ENCODE data around the gene AMBP. TPM values are rescaled to one million over a fixed set of nuclear protein-coding genes. Genes with fewer than 3 reads are reported as not detected.

The AMBP gene
- total RNA-seq, 2 donors from 2014 or later: 0.21 to 0.39 TPM

GRCh38 chr9:114115654-114116125 lies 37.6 kb upstream of the AMBP start:
- no peak for DNase-seq
- peak in 1 of 2 donors; percentile 6 for ATAC-seq
- intact Hi-C loops (cut with DNase I): no loop called here

- intact Hi-C loops (cut with DNase I): no loop called here
- ATAC-seq (no peak), DNase-seq (no peak)
Observed at GRCh38 chr9:114114364-114114763, 36.3 kb upstream of the AMBP start.

DNA sequence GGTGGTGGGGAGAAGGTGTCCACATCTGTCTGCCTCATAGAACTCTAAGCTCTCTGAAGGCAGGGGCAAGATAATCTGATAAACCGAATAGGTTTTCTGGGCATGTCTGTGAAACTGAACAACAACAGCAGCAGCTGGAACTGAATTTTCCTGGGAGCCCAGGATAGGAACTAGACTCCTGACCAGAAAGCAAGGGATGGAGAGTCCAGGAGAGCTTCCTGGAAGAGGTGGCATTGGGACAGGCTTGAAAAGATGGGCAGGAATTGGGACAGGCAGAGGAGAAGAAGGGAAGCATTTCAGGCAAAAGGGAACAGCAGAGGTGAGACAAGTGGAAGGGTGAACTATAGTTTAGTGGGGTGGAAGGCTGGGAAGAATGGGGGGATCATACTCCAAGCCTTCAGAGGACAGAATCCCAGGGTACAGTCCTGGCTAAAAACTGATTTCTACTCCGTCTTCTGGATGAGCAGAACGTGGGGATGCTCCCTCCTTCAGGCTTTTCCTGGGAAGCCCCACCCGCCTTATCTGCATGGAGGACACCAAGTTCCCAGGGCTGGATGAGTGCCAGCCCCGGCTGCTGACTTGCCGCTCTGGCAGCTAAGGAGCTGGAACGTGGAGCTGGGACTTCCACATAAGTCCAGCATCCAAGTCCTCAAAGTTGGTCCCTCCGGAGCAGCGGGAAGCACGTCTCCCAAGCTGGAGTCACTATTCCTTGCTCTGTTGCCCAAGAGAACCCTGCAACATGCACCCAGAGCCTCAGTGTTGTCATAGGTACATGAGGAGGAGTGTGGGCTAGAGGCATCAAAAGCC lies 34.9 kb upstream of the AMBP start:
- DNase-seq (peak; percentile 88), ATAC-seq (peak; percentile 77 to 86)
- intact Hi-C loops (cut with DNase I): no loop called here

- intact Hi-C loops (cut with DNase I): no loop called here
- ATAC-seq (no peak), DNase-seq (no peak)
Observed at GRCh38 chr9:114112325-114112724, 34.2 kb upstream of the AMBP start.

DNA sequence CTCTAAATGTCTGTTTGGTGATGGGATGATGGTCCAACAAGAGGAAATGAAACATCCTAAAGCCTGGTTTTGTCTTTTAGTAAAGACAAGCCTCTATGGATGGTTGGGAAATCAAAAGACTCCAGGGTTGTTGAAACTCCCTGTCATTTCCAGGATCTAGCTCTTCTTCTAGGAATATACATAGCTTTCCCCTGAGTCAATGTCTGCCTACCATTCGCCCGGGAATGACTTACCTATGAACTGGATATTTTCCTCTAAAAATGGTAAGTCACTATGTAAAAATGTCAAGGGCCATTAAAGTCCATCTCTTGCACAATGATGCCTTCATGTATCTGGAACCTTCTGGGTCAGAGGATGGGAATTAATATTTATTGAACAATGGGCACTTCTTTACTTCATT lies 32.1 kb upstream of the AMBP start:
- DNase-seq: no peak
- no peak for ATAC-seq
- intact Hi-C loops (cut with DNase I): no loop called here

GRCh38 chr9:114109124-114109523 lies 31.0 kb upstream of the AMBP start:
- DNase-seq (no peak), ATAC-seq (no peak)
- intact Hi-C loops (cut with DNase I): loop anchor here (2.0 to 5.0 kb wide), 4 partner anchors 40 to 178 kb away; no protein-coding TSS in a partner anchor

- DNase-seq (peak; percentile 82), ATAC-seq (peak; percentile 95 to 97)
- intact Hi-C loops (cut with DNase I): loop anchor here (2.0 to 5.0 kb wide), 4 partner anchors 41 to 179 kb away; no protein-coding TSS in a partner anchor
Observed at GRCh38 chr9:114108016-114108833, 30.1 kb upstream of the AMBP start.

- DNase-seq: no peak
- no peak for ATAC-seq
- intact Hi-C loops (cut with DNase I): loop anchor here (2.0 to 5.0 kb wide), 4 partner anchors 41 to 180 kb away; no protein-coding TSS in a partner anchor
Observed at GRCh38 chr9:114107286-114108001, 29.3 kb upstream of the AMBP start.

GRCh38 chr9:114105236-114105635 lies 27.1 kb upstream of the AMBP start:
- no peak for DNase-seq
- no peak for ATAC-seq
- intact Hi-C loops (cut with DNase I): loop anchor here (5.0 kb wide), 3 partner anchors 47 to 182 kb away; no protein-coding TSS in a partner anchor

GRCh38 chr9:114102484-114102883 lies 24.4 kb upstream of the AMBP start:
- no peak for ATAC-seq
- intact Hi-C loops (cut with DNase I): no loop called here
- no peak for DNase-seq

- intact Hi-C loops (cut with DNase I): no loop called here
- ATAC-seq (no peak), DNase-seq (no peak)
Observed at GRCh38 chr9:114100536-114100935, 22.4 kb upstream of the AMBP start.

DNA sequence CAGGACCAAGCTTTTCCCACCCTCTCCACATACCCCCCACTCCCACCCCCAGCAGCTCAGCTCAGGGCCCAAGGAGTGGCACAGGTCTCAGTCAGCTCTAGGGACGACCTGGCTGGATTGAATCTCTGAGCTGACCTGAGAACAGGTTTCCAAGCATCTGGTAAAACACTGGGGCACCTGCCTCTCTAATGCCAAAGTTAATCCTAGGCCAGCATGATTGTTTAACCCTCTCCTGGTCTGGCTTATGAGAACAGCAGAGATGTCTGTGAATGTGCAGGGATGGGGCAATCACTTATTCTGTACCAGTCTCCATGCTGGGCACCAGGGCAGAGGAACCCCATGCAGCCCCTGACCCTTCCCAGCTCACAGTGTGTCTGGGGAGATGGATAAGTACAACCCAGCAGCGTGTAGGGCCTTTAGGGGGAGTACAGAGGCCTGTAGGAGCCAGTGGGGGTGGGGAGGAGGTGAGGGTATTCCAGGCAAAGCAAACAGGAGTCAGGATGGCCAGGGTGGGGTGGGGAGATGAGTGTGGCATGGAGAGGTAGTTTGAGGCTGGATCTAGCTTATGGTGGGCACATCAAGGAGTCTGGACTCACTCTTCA lies 21.7 kb upstream of the AMBP start:
- DNase-seq (no peak), ATAC-seq (no peak)
- intact Hi-C loops (cut with DNase I): loop anchor here in 1 of 2 donors (5.0 kb wide), 1 partner anchor 193 kb away; no protein-coding TSS in a partner anchor

DNA sequence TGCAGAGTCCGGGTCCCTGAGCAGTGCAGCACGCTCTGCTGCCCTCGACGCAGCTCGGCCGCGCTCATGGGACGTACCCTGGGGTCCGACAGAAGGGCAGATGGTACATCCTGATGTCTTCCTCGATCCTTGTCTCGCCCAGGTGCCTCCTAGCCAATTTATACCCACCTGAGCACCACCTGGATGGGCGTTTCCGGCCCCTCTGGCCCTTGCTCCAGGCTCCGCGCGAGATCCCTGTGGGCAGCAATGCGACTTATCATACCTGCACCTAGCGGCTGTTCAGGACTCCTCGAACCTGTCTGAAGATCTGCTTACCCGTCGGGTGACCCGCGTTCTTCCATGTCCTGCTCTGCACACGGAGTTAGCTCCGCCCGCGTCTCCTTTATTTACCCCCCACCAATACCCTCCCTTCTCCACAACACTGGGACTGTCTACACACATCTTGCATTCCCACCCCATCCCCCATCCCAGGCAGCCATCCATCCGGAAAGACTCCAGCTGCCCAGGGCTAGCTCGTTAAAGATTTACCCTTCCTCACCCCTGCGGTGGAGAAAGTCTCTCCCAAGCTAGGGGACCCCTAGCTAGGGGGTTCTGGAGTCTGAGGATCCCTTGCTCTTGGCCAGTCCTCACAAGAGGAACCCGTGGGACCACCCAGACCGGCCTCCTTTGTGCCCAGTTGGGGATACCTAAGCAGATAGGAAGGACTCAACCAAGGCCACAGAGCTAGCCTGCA lies 21.0 kb upstream of the AMBP start, which contains the start of gene KIF12:
KIF12 (minus strand) TSS at position 357 of the 733 bp plus-strand sequence; CDS start at position 341, 16 bp downstream.
- peak in 1 of 2 donors; percentile 9 for ATAC-seq
- intact Hi-C loops (cut with DNase I): loop anchor here in 1 of 2 donors (5.0 kb wide), 1 partner anchor 193 kb away; no protein-coding TSS in a partner anchor
- no peak for DNase-seq

DNA sequence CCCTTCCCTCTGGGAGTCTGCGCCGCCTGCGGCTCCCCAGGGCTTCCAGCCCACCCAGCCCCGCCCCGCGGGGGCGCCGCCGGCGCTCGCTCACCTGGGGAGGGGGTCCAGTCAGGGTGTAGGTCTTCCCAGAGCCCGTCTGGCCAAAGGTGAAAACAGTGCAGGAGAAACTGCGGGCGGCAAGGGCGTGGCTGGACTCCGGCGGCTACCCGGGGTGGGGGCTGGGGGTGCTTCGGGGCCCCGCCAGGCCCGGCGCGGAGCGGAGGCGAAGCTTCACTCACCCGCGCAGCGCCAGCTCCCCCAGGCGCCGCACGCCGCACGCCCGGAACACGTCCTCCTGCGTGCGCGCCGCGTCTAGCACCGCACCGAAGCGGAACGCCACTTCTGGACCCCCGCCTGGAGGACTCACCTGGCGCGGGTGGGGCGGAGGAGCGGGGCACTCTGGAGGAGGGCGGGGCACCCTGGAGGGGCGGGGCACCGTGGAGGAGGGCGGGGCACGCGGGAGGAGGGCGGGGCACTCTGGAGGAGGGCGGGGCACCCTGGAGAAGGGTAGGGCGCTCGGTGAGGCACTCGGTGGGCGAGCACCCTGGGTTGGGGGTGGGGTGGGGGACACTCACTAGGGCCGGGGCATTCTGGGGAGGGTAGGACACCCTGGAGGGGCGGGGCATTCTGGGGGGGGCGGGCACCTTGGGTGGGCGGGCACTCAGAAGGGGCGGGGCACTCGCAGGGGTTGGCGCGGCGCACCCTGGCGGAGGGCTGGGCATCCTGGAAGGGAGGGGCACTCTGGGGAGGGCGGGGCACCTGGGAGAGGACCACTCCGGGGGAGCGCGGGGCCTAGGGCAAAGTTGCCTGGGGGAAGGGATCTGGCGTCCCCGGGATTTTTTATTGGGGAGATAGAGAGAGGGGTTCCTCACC lies 20.2 kb upstream of the AMBP start:
- DNase-seq: peak; percentile 37
- ATAC-seq: peak; percentile 83 to 84
- intact Hi-C loops (cut with DNase I): loop anchor here in 1 of 2 donors (5.0 kb wide), 1 partner anchor 194 kb away; no protein-coding TSS in a partner anchor

- ATAC-seq (no peak), DNase-seq (no peak)
- intact Hi-C loops (cut with DNase I): loop anchor here in 1 of 2 donors (5.0 kb wide), 1 partner anchor 195 kb away; no protein-coding TSS in a partner anchor
Observed at GRCh38 chr9:114097613-114098020, 19.5 kb upstream of the AMBP start.

GRCh38 chr9:114096866-114097612 lies 18.9 kb upstream of the AMBP start:
- DNase-seq (no peak), ATAC-seq (no peak)
- intact Hi-C loops (cut with DNase I): loop anchor here in 1 of 2 donors (5.0 kb wide), 1 partner anchor 195 kb away; no protein-coding TSS in a partner anchor

All from left cardiac atrium (tissue), 4 donors.